Vagina (tissue), 2 donors: ENCODE data around the gene STX16.

Experiments
- POLR2A ChIP-seq, 2 donors: fragments of 450-650 bp; IDR thresholded peaks; one replicate each; pipeline ENCODE4 v1.6.1; 2017; ENCODE audit warnings: antibody characterized with exemption in 2 of 2, mild to moderate bottlenecking in 2 of 2, moderate library complexity in 2 of 2
- POLR2AphosphoS5 ChIP-seq, 2 donors: sonication (generic); formaldehyde crosslinking; IDR thresholded peaks; one replicate each; pipeline ENCODE4 v1.9.0; 2017; ENCODE audit warnings: antibody characterized with exemption in 2 of 2, mild to moderate bottlenecking in 2 of 2, low read depth in 1 of 2; ENCODE audit not compliant: insufficient read depth in 1 of 2
- TF ChIP-seq, protein P1 (sequence below), 3 experiments: fragments of 450-650 bp in 2 of 3; fragments of 200-600 bp in 1 of 3; sonication (generic) in 1 of 3; IDR thresholded peaks; one replicate each; pipeline ENCODE4 v1.5.1; 2017 to 2019; ENCODE audit warnings: antibody characterized with exemption in 3 of 3, mild to moderate bottlenecking in 2 of 3, moderate library complexity in 2 of 3

DNA sequence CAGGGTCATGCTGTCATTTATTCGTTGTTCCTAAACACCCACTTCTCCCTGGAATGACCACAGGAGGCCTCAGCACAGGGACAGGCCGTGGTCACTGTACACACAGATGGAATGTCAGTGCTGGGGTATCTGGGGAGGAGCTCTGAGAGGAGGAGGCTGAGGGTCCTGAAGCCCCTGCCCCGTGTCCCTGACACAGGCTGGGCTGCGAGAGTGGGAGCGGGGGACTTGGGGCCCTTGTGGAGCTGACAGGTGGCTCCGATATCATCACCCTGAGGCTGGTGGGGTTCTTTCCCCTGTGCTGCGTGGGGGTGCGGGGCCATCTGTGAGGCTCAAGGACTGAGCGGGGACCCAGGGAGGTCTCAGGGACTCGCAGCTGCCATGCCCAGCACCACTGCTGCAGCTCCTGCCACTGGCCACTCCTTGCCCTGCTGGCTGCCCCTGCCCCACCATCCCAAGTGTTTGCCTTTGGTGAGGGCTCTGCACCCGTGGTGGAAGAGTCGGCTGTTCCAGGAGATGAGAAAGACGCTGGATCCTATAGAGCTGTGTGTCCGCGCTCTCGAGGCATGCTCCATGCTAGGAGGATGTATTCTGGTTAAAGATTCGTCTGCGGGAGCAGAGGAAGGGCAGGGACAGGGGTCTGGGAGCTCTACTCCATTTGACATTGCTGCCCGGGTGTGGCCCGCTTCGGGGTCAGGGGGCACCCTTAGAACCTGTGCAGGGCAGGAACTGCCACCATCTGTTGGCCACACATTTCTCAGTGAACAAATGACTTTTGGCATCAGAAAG is 60.4 kb downstream of the STX16 start:
- TF ChIP-seq POLR2A (IDR thresholded peaks at IDR 0.05): no peak
- TF ChIP-seq, protein P1, sequence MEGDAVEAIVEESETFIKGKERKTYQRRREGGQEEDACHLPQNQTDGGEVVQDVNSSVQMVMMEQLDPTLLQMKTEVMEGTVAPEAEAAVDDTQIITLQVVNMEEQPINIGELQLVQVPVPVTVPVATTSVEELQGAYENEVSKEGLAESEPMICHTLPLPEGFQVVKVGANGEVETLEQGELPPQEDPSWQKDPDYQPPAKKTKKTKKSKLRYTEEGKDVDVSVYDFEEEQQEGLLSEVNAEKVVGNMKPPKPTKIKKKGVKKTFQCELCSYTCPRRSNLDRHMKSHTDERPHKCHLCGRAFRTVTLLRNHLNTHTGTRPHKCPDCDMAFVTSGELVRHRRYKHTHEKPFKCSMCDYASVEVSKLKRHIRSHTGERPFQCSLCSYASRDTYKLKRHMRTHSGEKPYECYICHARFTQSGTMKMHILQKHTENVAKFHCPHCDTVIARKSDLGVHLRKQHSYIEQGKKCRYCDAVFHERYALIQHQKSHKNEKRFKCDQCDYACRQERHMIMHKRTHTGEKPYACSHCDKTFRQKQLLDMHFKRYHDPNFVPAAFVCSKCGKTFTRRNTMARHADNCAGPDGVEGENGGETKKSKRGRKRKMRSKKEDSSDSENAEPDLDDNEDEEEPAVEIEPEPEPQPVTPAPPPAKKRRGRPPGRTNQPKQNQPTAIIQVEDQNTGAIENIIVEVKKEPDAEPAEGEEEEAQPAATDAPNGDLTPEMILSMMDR (IDR thresholded peaks at IDR 0.05): no peak
- TF ChIP-seq POLR2AphosphoS5 (IDR thresholded peaks at IDR 0.05; ENCODE audit: insufficient read depth in 1 of 2, low read depth in 1 of 2): no peak
